K562 (cell line): ENCODE measurements around the gene RPF1. TPM values are rescaled to one million over a fixed set of nuclear protein-coding genes. Genes with fewer than 3 reads are reported as not detected.
A peak's percentile ranks its signal among the peaks of the same experiment; 100 is the strongest.

Source experiments
- BRCA1 ChIP-seq, 2 experiments: fragments of 450-650 bp in 1 of 2; sonication (generic) in 1 of 2; formaldehyde crosslinking in 1 of 2; IDR thresholded peaks; 2 replicates each; pipeline versions ENCODE4 v1.5.0 to v1.6.1; 2017 to 2020; ENCODE audit warnings: mild to moderate bottlenecking in 1 of 2, missing genetic modification reagents in 1 of 2
- CREB1 ChIP-seq, 2 experiments: sonication (generic) in 1 of 2; formaldehyde crosslinking in 1 of 2; IDR thresholded peaks; 2 replicates each; pipeline versions ENCODE4 v1.6.1 to v1.8.0; 2012 to 2022; ENCODE audit warnings: inconsistent platforms in 1 of 2, mild to moderate bottlenecking in 1 of 2, missing genetic modification reagents in 1 of 2, moderate library complexity in 1 of 2
- CREBBP ChIP-seq: IDR thresholded peaks from one replicate; pipeline ENCODE4 v1.6.1; 2012; ENCODE audit warnings: low read depth, mild to moderate bottlenecking, control low read depth, inconsistent platforms, low read length
- CUX1 ChIP-seq: fragments of 200-800 bp; sonication (Bioruptor generic); IDR thresholded peaks from 2 replicates; pipeline ENCODE4 v1.6.1; 2016; ENCODE audit warnings: missing genetic modification characterization, missing compliant biosample characterization
- GTF2E2 ChIP-seq: fragments of 200-800 bp; sonication (Bioruptor generic); IDR thresholded peaks from 2 replicates; pipeline ENCODE4 v1.6.1; 2016; ENCODE audit warnings: missing genetic modification characterization, missing compliant biosample characterization
- HDAC1 ChIP-seq, 2 experiments: fragments of 450-650 bp; IDR thresholded peaks; 2 replicates each; pipeline ENCODE4 v1.6.1; 2016 to 2017; ENCODE audit warnings: inconsistent platforms in 1 of 2, mild to moderate bottlenecking in 1 of 2, moderate library complexity in 1 of 2
- HDAC2 ChIP-seq: fragments of 450-650 bp; IDR thresholded peaks from 2 replicates; pipeline ENCODE4 v1.6.1; 2016; ENCODE audit warnings: mild to moderate bottlenecking
- ILF3 ChIP-seq: fragments of 450-650 bp; IDR thresholded peaks from 2 replicates; pipeline ENCODE4 v1.6.1; 2018; ENCODE audit warnings: antibody characterized with exemption, mild to moderate bottlenecking, moderate library complexity, borderline replicate concordance
- KLF1 ChIP-seq: fragments of 450-650 bp; IDR thresholded peaks from 2 replicates; pipeline ENCODE4 v1.6.1; 2016; ENCODE audit warnings: missing genetic modification characterization, missing compliant biosample characterization
- MEF2A ChIP-seq: IDR thresholded peaks from 2 replicates; pipeline ENCODE4 v1.6.1; 2011; ENCODE audit warnings: low read depth, mild to moderate bottlenecking, low read length, moderate library complexity; ENCODE audit not compliant: control insufficient read depth
- SAP30 ChIP-seq: fragments of 200-600 bp; sonication (generic); IDR thresholded peaks from 2 replicates; pipeline ENCODE4 v1.6.1; 2012; ENCODE audit warnings: borderline replicate concordance, low read depth, mild to moderate bottlenecking, moderate library complexity, low read length, control low read depth, inconsistent platforms; ENCODE audit not compliant: insufficient read depth, poor library complexity, severe bottlenecking
- TFAM ChIP-seq: fragments of 250-450 bp; sonication (Bioruptor Pico); conservative IDR thresholded peaks from 2 replicates; pipeline ENCODE4 v1.5.0; 2021; ENCODE audit warnings: mild to moderate bottlenecking, moderate library complexity
- TFAP4 ChIP-seq: sonication (generic); formaldehyde crosslinking; IDR thresholded peaks from 2 replicates; pipeline ENCODE4 v1.8.0; 2022; ENCODE audit warnings: missing genetic modification reagents, mild to moderate bottlenecking, moderate library complexity, borderline replicate concordance
- ZKSCAN8 ChIP-seq: fragments of 200-800 bp; sonication (Bioruptor generic); IDR thresholded peaks from 2 replicates; pipeline ENCODE4 v1.6.1; 2016; ENCODE audit warnings: missing genetic modification characterization, missing compliant biosample characterization
- ZNF431 ChIP-seq: sonication (generic); formaldehyde crosslinking; IDR thresholded peaks from 2 replicates; pipeline ENCODE4 v1.8.0; 2022; ENCODE audit warnings: mild to moderate bottlenecking, missing genetic modification reagents
- ZNF445 ChIP-seq: fragments of 250-450 bp; sonication (Bioruptor Pico); IDR thresholded peaks from 2 replicates; pipeline ENCODE4 v1.4.0; 2020; ENCODE audit warnings: low read depth, mild to moderate bottlenecking, moderate library complexity
- ZNF518B ChIP-seq: fragments of 250-450 bp; sonication (Bioruptor Pico); IDR thresholded peaks from 2 replicates; pipeline ENCODE4 v1.5.0; 2021; ENCODE audit warnings: mild to moderate bottlenecking, moderate library complexity
- polyA plus RNA-seq, 8 experiments: library from polyadenylated mRNA; depleted of rRNA in 4 of 8; stranded (reverse) in 5 of 8; unstranded in 3 of 8; fragments of >200 nt; fragmentation: Nextera tagmentation in 2 of 8; fragmentation: Illumina TruSeq in 1 of 8; extraction: Ambion mirVana in 2 of 8; extraction: Trizol in 1 of 8; gene quantifications; 2 replicates each; pipeline versions ENCODE4 v1.2.1 to v1.2.3, GENCODE V29; 2011 to 2014; ENCODE audit warnings: inconsistent platforms in 1 of 8, missing spikeins in 1 of 8
- total RNA-seq, 7 experiments: library from RNA; depleted of rRNA in 6 of 7; stranded (reverse); fragments of >200 nt in 6 of 7; fragmentation: Illumina TruSeq in 2 of 7; extraction: Trizol in 2 of 7; gene quantifications; 2 replicates each; pipeline versions ENCODE4 v1.2.1 to v1.2.3, GENCODE V29; 2011 to 2021; ENCODE audit warnings: low replicate concordance in 1 of 7

RPF1 gene
- total and polyA plus RNA-seq, 9 of the 15 experiments (the other 6 are each of a cell fraction or from before 2014, with no cell fraction given) = 52.4 to 156 (median 90.2) TPM

GRCh38 chr1:84506002-84506728 lies 27.1 kb downstream of the RPF1 start, which contains the start of the genes GNG5 and SPATA1 (continued):
- TF ChIP-seq TFAP4 (CRISPR knock-in tag) (peak; percentile 88), KLF1 (tag) (peak; percentile 98), HDAC2 (peak; percentile 89), ZNF445 (no peak), BRCA1 (IDR thresholded peaks at IDR 0.05) (no peak), BRCA1 (CRISPR knock-in tag; IDR thresholded peaks at IDR 0.05) (no peak), ILF3 (no peak), HDAC1 (IDR thresholded peaks at IDR 0.05) (peak in 1 of 2 experiments; percentile 81; a peak in 2 of 4 replicates), CREBBP (no peak), TFAM (no peak), ZNF518B (no peak), CREB1 (IDR thresholded peaks at IDR 0.05) (peak; percentile 69), CREB1 (CRISPR knock-in tag; IDR thresholded peaks at IDR 0.05) (0 out of 2 replicates have a peak, but pooled peaks have one; percentile 66), GTF2E2 (peak; percentile 57; the same call in 1 of the 2 replicates), ZNF431 (no peak), CUX1 (CRISPR knock-in tag) (0 out of 2 replicates have a peak, but pooled peaks have one; percentile 19), SAP30 (no peak), MEF2A (no peak), ZKSCAN8 (CRISPR knock-in tag) (no peak)
